HG02623 (cell line): ENCODE results near the gene CAMTA1.

Experiments
- ATAC-seq: cut with Tn5 transposase; IDR thresholded peaks from one replicate; pipeline ENCODE4 v1.9.1; 2021; ENCODE audit warnings: moderate library complexity; ENCODE audit not compliant: unreplicated experiment

Gene CAMTA1

GRCh38 chr1:7476861-7477547, 691.8 kb downstream of the CAMTA1 start:
- no peak for ATAC-seq

- ATAC-seq = no peak
These were observed 692.3 kb downstream of the CAMTA1 start for GRCh38 chr1:7477593-7477992.

- ATAC-seq = no peak
These were observed 693.0 kb downstream of the CAMTA1 start for GRCh38 chr1:7478142-7478790.

GRCh38 chr1:7478809-7479499, 693.7 kb downstream of the CAMTA1 start:
- no peak for ATAC-seq

GRCh38 chr1:7479571-7479970, 694.3 kb downstream of the CAMTA1 start:
- no peak for ATAC-seq

- ATAC-seq = no peak
These were observed 695.9 kb downstream of the CAMTA1 start for GRCh38 chr1:7481194-7481593.

- ATAC-seq = no peak
These were observed 696.8 kb downstream of the CAMTA1 start for GRCh38 chr1:7482077-7482476.

GRCh38 chr1:7482772-7483495, 697.7 kb downstream of the CAMTA1 start:
- no peak for ATAC-seq

GRCh38 chr1:7483634-7484383, 698.6 kb downstream of the CAMTA1 start:
- no peak for ATAC-seq

GRCh38 chr1:7485086-7485780, 700.0 kb downstream of the CAMTA1 start:
- no peak for ATAC-seq

GRCh38 chr1:7485826-7486225, 700.6 kb downstream of the CAMTA1 start:
- ATAC-seq = no peak

GRCh38 chr1:7487766-7488474, 702.7 kb downstream of the CAMTA1 start:
- no peak for ATAC-seq

- no peak for ATAC-seq
These were observed 703.2 kb downstream of the CAMTA1 start for GRCh38 chr1:7488475-7488842.

GRCh38 chr1:7489586-7489985, 704.3 kb downstream of the CAMTA1 start:
- ATAC-seq = no peak

GRCh38 chr1:7490576-7490975, 705.3 kb downstream of the CAMTA1 start:
- ATAC-seq = no peak

- no peak for ATAC-seq
These were observed 706.0 kb downstream of the CAMTA1 start for GRCh38 chr1:7491109-7491817.

GRCh38 chr1:7491818-7492173, 706.5 kb downstream of the CAMTA1 start:
- ATAC-seq = no peak

- no peak for ATAC-seq
These were observed 708.6 kb downstream of the CAMTA1 start for GRCh38 chr1:7493711-7494454.
